DOHH2 (cell line): ENCODE results near the gene GPR132.

Experiments used
- H3F3A ChIP-seq: fragments of 200-600 bp; sonication (generic), shearing (Covaris generic); 2 replicates; pipeline ENCODE4 v1.6.0; 2016; ENCODE audit warnings: antibody characterized with exemption, mild to moderate bottlenecking; ENCODE audit not compliant: control insufficient read depth, insufficient read depth
- H3K27ac ChIP-seq: fragments of 200-600 bp; sonication (generic); 2 replicates; pipeline ENCODE4 v1.5.1; 2014; ENCODE audit warnings: low read depth, mild to moderate bottlenecking, low read length, moderate library complexity
- H3K27me3 ChIP-seq: fragments of 200-600 bp; sonication (generic); 2 replicates; pipeline ENCODE4 v1.6.1; 2014; ENCODE audit warnings: mild to moderate bottlenecking, low read length, mixed read lengths; ENCODE audit not compliant: control insufficient read depth
- H3K36me3 ChIP-seq: fragments of 200-600 bp; sonication (generic); 2 replicates; pipeline ENCODE4 v1.6.1; 2014; ENCODE audit warnings: mild to moderate bottlenecking, low read length, moderate library complexity, mixed read lengths; ENCODE audit not compliant: control insufficient read depth
- H3K4me1 ChIP-seq: fragments of 200-600 bp; sonication (generic); 2 replicates; pipeline ENCODE4 v1.6.1; 2014; ENCODE audit warnings: mild to moderate bottlenecking, low read length, mixed read lengths; ENCODE audit not compliant: control insufficient read depth
- H3K4me2 ChIP-seq: fragments of 200-600 bp; sonication (generic); 2 replicates; pipeline ENCODE4 v1.6.0; 2014; ENCODE audit warnings: mild to moderate bottlenecking, low read length, moderate library complexity
- H3K4me3 ChIP-seq: fragments of 200-600 bp; sonication (generic); 2 replicates; pipeline ENCODE4 v1.5.1; 2014; ENCODE audit warnings: mild to moderate bottlenecking, low read length, mixed read lengths
- H3K79me2 ChIP-seq: fragments of 200-600 bp; sonication (generic); 2 replicates; pipeline ENCODE4 v1.6.1; 2014; ENCODE audit warnings: mild to moderate bottlenecking, low read length, mixed read lengths; ENCODE audit not compliant: control insufficient read depth
- H3K9me2 ChIP-seq: fragments of 200-600 bp; sonication (generic); replicated peaks from 2 replicates; pipeline ENCODE4 v1.6.1; 2014; ENCODE audit warnings: mild to moderate bottlenecking, low read length, mixed read lengths; ENCODE audit not compliant: control insufficient read depth
- H3K9me3 ChIP-seq: fragments of 200-600 bp; sonication (generic); 2 replicates; pipeline ENCODE4 v1.6.1; 2014; ENCODE audit warnings: antibody characterized with exemption, low read length, mixed read lengths; ENCODE audit not compliant: control insufficient read depth, insufficient read depth
- H4K20me1 ChIP-seq: fragments of 200-600 bp; sonication (generic); 2 replicates; pipeline ENCODE4 v1.6.0; 2014; ENCODE audit warnings: low read depth, mild to moderate bottlenecking, antibody characterized with exemption, low read length, moderate library complexity; ENCODE audit not compliant: control insufficient read depth, insufficient read depth
- CTCF ChIP-seq: fragments of 200-600 bp; sonication (generic); IDR thresholded peaks from one replicate; pipeline ENCODE4 v1.5.1; 2014; ENCODE audit warnings: antibody characterized with exemption, mild to moderate bottlenecking, low read depth, low read length; ENCODE audit not compliant: poor library complexity, severe bottlenecking
- EZH2phosphoT487 ChIP-seq: fragments of 200-600 bp; sonication (generic); IDR thresholded peaks from 2 replicates; pipeline ENCODE4 v1.6.1; 2017; ENCODE audit warnings: borderline replicate concordance, mild to moderate bottlenecking, antibody characterized with exemption, low read length, moderate library complexity, mixed read lengths

Gene GPR132

GRCh38 chr14:105026033-105026785 is 39.0 kb downstream of the GPR132 start:
- peaks cover 10% of the 10 kb centered on the region for H3F3A ChIP-seq
- H3K4me1 ChIP-seq, result peaks cover 28% of the 10 kb centered on the region

GRCh38 chr14:105025429-105025828 is 39.8 kb downstream of the GPR132 start:
- peaks cover 20% of the 10 kb centered on the region for H3K79me2 ChIP-seq
- H3F3A ChIP-seq, result peaks cover 10% of the 10 kb centered on the region
- no peak overlapping the region for H3K4me2 ChIP-seq
- no peaks in the 10 kb centered on the region for H4K20me1 ChIP-seq
- peaks cover 3% of the 10 kb centered on the region; the same call in 1 of the 2 replicates for H3K9me3 ChIP-seq
- no peak overlapping the region for H3K4me3 ChIP-seq
- TF ChIP-seq EZH2phosphoT487, result no peak
- TF ChIP-seq CTCF, result no peak
- peaks cover 28% of the 10 kb centered on the region for H3K4me1 ChIP-seq
- no peaks in the 10 kb centered on the region for H3K27me3 ChIP-seq
- H3K36me3 ChIP-seq, result peaks cover 3% of the 10 kb centered on the region; the same call in 1 of the 2 replicates
- H3K9me2 ChIP-seq, result no peaks in the 10 kb centered on the region
- no peak overlapping the region for H3K27ac ChIP-seq

More at GRCh38 chr14:105026033-105026785, 39.0 kb downstream of the GPR132 start:
- peaks cover 3% of the 10 kb centered on the region; the same call in 1 of the 2 replicates for H3K9me3 ChIP-seq
- H3K27me3 ChIP-seq, result no peaks in the 10 kb centered on the region
- no peaks in the 10 kb centered on the region for H4K20me1 ChIP-seq
- no peak for TF ChIP-seq CTCF
- no peak for TF ChIP-seq EZH2phosphoT487
- H3K79me2 ChIP-seq, result peaks cover 15% of the 10 kb centered on the region
- H3K36me3 ChIP-seq, result peaks cover 3% of the 10 kb centered on the region; the same call in 1 of the 2 replicates
- H3K27ac ChIP-seq, result no peak overlapping the region
- no peaks in the 10 kb centered on the region for H3K9me2 ChIP-seq
- H3K4me2 ChIP-seq, result no peak overlapping the region
- H3K4me3 ChIP-seq, result no peak overlapping the region

- no peak overlapping the region for H3K4me3 ChIP-seq
- no peaks in the 10 kb centered on the region for H3K27me3 ChIP-seq
- peaks cover 10% of the 10 kb centered on the region for H3F3A ChIP-seq
- no peak overlapping the region for H3K4me2 ChIP-seq
- peaks cover 12% of the 10 kb centered on the region; the same call in 1 of the 2 replicates for H4K20me1 ChIP-seq
- H3K9me2 ChIP-seq, result no peaks in the 10 kb centered on the region
- peaks cover 3% of the 10 kb centered on the region; the same call in 1 of the 2 replicates for H3K9me3 ChIP-seq
- peaks cover 17% of the 10 kb centered on the region for H3K36me3 ChIP-seq
- H3K4me1 ChIP-seq, result peaks cover 35% of the 10 kb centered on the region
- TF ChIP-seq CTCF (no peak), EZH2phosphoT487 (no peak)
- peaks cover 34% of the 10 kb centered on the region for H3K79me2 ChIP-seq
- no peak overlapping the region for H3K27ac ChIP-seq
Measured at GRCh38 chr14:105023791-105024480, 41.3 kb downstream of the GPR132 start.
